Gastroesophageal sphincter (tissue), 3 donors: ENCODE data around the gene RIPK4.

Source experiments
- CTCF ChIP-seq, 4 experiments: fragments of 200-600 bp in 2 of 4; fragments of 450-650 bp in 2 of 4; sonication (generic) in 1 of 4; IDR thresholded peaks; one replicate each; pipeline ENCODE4 v1.5.1; 2017 to 2019; ENCODE audit warnings: antibody characterized with exemption in 4 of 4, mild to moderate bottlenecking in 2 of 4, moderate library complexity in 2 of 4
- EP300 ChIP-seq: sonication (generic); formaldehyde crosslinking; IDR thresholded peaks from one replicate; pipeline ENCODE4 v1.6.1; 2017; ENCODE audit warnings: antibody characterized with exemption, mild to moderate bottlenecking
- POLR2AphosphoS5 ChIP-seq: sonication (generic); formaldehyde crosslinking; IDR thresholded peaks from one replicate; pipeline ENCODE4 v1.6.1; 2017; ENCODE audit warnings: antibody characterized with exemption

- TF ChIP-seq POLR2AphosphoS5 (no peak), CTCF (IDR thresholded peaks at IDR 0.05) (no peak), EP300 (no peak)
These were observed 39.9 kb upstream of the RIPK4 start for GRCh38 chr21:41806773-41807172.
